MM.1S (cell line): ENCODE data around the gene CCDC136.

Source experiments
- DNase-seq: peaks from one replicate; pipeline ENCODE4 v3.0.0-alpha.2; 2015
- H2AFZ ChIP-seq: fragments of 300-600 bp; sonication (generic); 2 replicates; pipeline ENCODE4 v1.6.0; 2016; ENCODE audit warnings: antibody characterized with exemption, low read length
- H3F3A ChIP-seq: fragments of 300-600 bp; sonication (generic); 2 replicates; pipeline ENCODE4 v1.6.1; 2016; ENCODE audit warnings: mild to moderate bottlenecking, antibody characterized with exemption, low read length, moderate library complexity, mixed read lengths; ENCODE audit not compliant: insufficient read depth
- H3K27ac ChIP-seq: fragments of 300-600 bp; sonication (generic); 2 replicates; pipeline ENCODE4 v1.5.1; 2016; ENCODE audit warnings: mild to moderate bottlenecking, low read length
- H3K27me3 ChIP-seq: fragments of 300-600 bp; sonication (generic); replicated peaks from 2 replicates; pipeline ENCODE4 v1.6.0; 2016; ENCODE audit warnings: low read length; ENCODE audit not compliant: insufficient read depth
- H3K36me3 ChIP-seq: fragments of 300-600 bp; sonication (generic); replicated peaks from 2 replicates; pipeline ENCODE4 v1.6.1; 2016; ENCODE audit warnings: mild to moderate bottlenecking, low read length, mixed read lengths; ENCODE audit not compliant: insufficient read depth
- H3K4me1 ChIP-seq: fragments of 300-600 bp; sonication (generic); 2 replicates; pipeline ENCODE4 v1.6.1; 2016; ENCODE audit warnings: low read length, mixed read lengths
- H3K4me2 ChIP-seq: fragments of 300-600 bp; sonication (generic); 2 replicates; pipeline ENCODE4 v1.6.0; 2016; ENCODE audit warnings: low read depth, low read length
- H3K4me3 ChIP-seq: fragments of 300-600 bp; sonication (generic); 2 replicates; pipeline ENCODE4 v1.5.1; 2016; ENCODE audit warnings: low read length, mixed read lengths
- H3K79me2 ChIP-seq: fragments of 300-600 bp; sonication (generic); 2 replicates; pipeline ENCODE4 v1.6.1; 2016; ENCODE audit warnings: mixed run types, low read length, mixed read lengths
- H3K9ac ChIP-seq: fragments of 300-600 bp; sonication (generic); 2 replicates; pipeline ENCODE4 v1.6.1; 2016; ENCODE audit warnings: low read length, mixed read lengths
- H3K9me2 ChIP-seq: fragments of 300-600 bp; sonication (generic); replicated peaks from 2 replicates; pipeline ENCODE4 v1.6.1; 2016; ENCODE audit warnings: mild to moderate bottlenecking, low read length, mixed read lengths; ENCODE audit not compliant: insufficient read depth
- H3K9me3 ChIP-seq: fragments of 300-600 bp; sonication (generic); replicated peaks from 2 replicates; pipeline ENCODE4 v1.6.1; 2016; ENCODE audit warnings: mild to moderate bottlenecking, low read length, mixed read lengths; ENCODE audit not compliant: insufficient read depth
- H4K20me1 ChIP-seq: fragments of 300-600 bp; sonication (generic); 2 replicates; pipeline ENCODE4 v1.6.1; 2016; ENCODE audit warnings: mild to moderate bottlenecking, low read length, moderate library complexity, mixed read lengths; ENCODE audit not compliant: insufficient read depth
- EZH2 ChIP-seq: fragments of 300-600 bp; sonication (generic); optimal IDR thresholded peaks from 2 replicates; pipeline ENCODE3; 2017; ENCODE audit warnings: low read depth, mild to moderate bottlenecking, antibody characterized with exemption, low read length, mixed read lengths
- EZH2phosphoT487 ChIP-seq: fragments of 300-600 bp; sonication (generic); IDR thresholded peaks from 2 replicates; pipeline ENCODE4 v1.6.1; 2018; ENCODE audit warnings: antibody characterized with exemption, low read length
- TF ChIP-seq, protein P1 (sequence below): fragments of 300-600 bp; sonication (generic); IDR thresholded peaks from 2 replicates; pipeline ENCODE4 v1.5.1; 2016; ENCODE audit warnings: antibody characterized with exemption, low read length, mixed read lengths

The CCDC136 gene

DNA sequence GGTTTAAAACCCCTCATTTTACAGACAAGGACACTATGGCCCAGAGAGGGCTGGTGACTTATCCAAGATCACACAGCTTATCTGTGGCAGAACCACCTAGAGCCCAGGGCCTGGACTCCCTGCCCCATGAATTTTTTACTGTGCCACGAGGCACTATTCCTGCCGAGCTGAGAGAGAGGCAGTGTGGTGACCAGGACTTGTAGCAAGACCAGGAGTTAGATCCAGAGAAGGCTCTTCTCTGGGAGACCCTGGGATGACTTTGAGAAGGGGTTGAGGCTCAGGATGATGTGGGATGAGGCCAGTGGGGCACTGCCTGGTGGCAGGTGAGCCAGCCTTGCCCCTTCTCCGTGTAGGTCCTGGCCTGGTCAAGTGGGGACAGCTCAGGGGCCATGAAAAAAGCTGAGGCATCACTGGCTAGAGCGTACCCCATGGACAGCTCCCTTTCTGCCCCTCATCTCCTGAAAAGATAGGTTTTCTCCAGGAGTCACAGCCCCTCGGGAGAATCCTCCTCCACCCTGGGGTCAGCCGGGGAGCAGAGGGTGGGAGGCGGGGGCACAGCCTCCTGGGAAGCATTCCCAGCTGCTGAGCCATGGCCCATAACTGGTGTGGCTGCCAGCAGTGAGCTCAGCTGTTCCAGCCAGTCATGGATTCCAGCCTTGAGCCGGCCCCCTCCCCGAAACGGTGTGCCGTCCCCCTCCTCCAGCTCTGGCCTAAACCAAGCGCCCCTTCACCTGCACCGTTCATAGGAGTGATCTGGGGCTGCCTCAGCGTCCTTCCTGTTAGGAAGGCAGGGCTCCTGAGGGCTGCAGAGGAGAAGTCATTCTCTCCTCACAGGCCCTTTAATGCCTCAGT, 44.2 kb downstream of the CCDC136 start:
- no peak for TF ChIP-seq EZH2
- no peak for TF ChIP-seq EZH2phosphoT487
- TF ChIP-seq, protein P1, sequence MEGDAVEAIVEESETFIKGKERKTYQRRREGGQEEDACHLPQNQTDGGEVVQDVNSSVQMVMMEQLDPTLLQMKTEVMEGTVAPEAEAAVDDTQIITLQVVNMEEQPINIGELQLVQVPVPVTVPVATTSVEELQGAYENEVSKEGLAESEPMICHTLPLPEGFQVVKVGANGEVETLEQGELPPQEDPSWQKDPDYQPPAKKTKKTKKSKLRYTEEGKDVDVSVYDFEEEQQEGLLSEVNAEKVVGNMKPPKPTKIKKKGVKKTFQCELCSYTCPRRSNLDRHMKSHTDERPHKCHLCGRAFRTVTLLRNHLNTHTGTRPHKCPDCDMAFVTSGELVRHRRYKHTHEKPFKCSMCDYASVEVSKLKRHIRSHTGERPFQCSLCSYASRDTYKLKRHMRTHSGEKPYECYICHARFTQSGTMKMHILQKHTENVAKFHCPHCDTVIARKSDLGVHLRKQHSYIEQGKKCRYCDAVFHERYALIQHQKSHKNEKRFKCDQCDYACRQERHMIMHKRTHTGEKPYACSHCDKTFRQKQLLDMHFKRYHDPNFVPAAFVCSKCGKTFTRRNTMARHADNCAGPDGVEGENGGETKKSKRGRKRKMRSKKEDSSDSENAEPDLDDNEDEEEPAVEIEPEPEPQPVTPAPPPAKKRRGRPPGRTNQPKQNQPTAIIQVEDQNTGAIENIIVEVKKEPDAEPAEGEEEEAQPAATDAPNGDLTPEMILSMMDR, result no peak
- Histone ChIP-seq H3K9ac (no peak overlapping the region), H3K27me3 (peaks cover 34% of the 10 kb centered on the region), H4K20me1 (no peaks in the 10 kb centered on the region), H3K9me3 (no peaks in the 10 kb centered on the region), H3K79me2 (no peaks in the 10 kb centered on the region), H3K4me2 (no peak overlapping the region), H3K9me2 (no peaks in the 10 kb centered on the region), H2AFZ (no peak overlapping the region), H3K4me3 (no peak overlapping the region), H3F3A (no peaks in the 10 kb centered on the region), H3K4me1 (no peaks in the 10 kb centered on the region), H3K27ac (no peak overlapping the region), H3K36me3 (no peaks in the 10 kb centered on the region)
- DNase-seq, result no peak

DNA sequence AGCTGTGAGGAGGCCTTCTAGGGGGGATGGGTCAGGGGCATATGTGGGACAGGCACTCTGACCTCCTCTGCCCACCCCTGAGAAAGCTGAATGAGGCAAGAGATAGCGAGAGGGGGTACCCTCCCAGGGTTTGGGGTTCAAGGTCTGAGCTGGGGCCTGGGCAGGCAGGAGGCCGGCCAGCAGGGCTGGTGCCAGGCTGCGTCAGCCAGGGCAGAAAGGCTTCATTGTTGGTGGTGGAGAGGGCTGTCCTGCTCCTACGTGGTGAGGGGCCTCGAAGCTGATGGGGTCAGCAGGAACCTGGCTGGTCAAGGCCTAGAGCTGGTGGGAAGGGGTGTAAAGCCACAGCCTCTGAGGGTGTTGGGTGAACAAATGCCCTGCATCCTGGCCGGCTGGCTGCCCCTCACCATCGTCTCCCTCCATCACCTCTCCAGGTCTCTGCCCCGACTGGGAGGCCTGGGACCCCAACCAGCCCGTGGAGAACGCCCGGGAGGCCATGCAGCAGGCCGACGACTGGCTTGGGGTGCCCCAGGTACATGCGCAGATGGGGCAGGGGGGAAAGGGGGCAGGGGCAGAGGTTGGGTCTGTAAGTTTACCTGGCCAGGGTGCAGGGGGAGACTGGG, 45.1 kb downstream of the CCDC136 start:
- Histone ChIP-seq H3K4me1 (no peaks in the 10 kb centered on the region), H3K79me2 (no peaks in the 10 kb centered on the region), H3K36me3 (no peaks in the 10 kb centered on the region), H3K9ac (no peak overlapping the region), H3K9me2 (no peaks in the 10 kb centered on the region), H3K4me3 (no peak overlapping the region), H3K9me3 (no peaks in the 10 kb centered on the region), H3K27me3 (peaks cover 26% of the 10 kb centered on the region), H3K4me2 (no peak overlapping the region), H3F3A (no peaks in the 10 kb centered on the region), H4K20me1 (no peaks in the 10 kb centered on the region), H2AFZ (no peak overlapping the region), H3K27ac (no peak overlapping the region)
- TF ChIP-seq EZH2phosphoT487, result no peak
- no peak for TF ChIP-seq EZH2
- TF ChIP-seq, protein P1, result no peak
- DNase-seq, result no peak

DNA sequence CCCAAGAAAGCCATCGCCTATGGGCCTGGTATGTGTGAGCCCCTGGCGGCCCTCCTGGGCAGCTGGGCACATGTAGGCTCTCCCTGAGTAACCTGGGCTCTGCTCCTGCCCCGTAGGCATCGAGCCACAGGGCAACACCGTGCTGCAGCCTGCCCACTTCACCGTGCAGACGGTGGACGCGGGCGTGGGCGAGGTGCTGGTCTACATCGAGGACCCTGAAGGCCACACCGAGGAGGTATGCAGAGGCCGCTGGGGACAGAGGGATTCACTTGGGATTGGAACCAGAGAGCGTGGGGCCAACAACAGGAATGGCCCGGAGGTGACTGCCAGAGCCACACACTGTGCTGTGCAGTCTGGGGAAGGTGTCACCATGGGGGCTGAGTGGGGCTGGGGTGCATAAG, 45.8 kb downstream of the CCDC136 start:
- H3F3A ChIP-seq, result no peaks in the 10 kb centered on the region
- DNase-seq, result no peak
- no peaks in the 10 kb centered on the region for H4K20me1 ChIP-seq
- H3K27ac ChIP-seq, result no peak overlapping the region
- 0 out of 2 replicates have a peak, but pooled peaks cover 3% of the 10 kb centered on the region for H3K4me1 ChIP-seq
- H3K9me2 ChIP-seq, result no peaks in the 10 kb centered on the region
- peaks cover 21% of the 10 kb centered on the region for H3K27me3 ChIP-seq
- TF ChIP-seq EZH2phosphoT487, result no peak
- TF ChIP-seq, protein P1, result no peak
- H3K9ac ChIP-seq, result no peak overlapping the region
- H3K4me3 ChIP-seq, result no peak overlapping the region
- H3K9me3 ChIP-seq, result no peaks in the 10 kb centered on the region
- no peaks in the 10 kb centered on the region for H3K79me2 ChIP-seq
- no peak overlapping the region for H3K4me2 ChIP-seq
- no peak overlapping the region for H2AFZ ChIP-seq
- no peaks in the 10 kb centered on the region for H3K36me3 ChIP-seq
